Measurements from ENCODE around the gene LAMA2.

The LAMA2 gene

DNA sequence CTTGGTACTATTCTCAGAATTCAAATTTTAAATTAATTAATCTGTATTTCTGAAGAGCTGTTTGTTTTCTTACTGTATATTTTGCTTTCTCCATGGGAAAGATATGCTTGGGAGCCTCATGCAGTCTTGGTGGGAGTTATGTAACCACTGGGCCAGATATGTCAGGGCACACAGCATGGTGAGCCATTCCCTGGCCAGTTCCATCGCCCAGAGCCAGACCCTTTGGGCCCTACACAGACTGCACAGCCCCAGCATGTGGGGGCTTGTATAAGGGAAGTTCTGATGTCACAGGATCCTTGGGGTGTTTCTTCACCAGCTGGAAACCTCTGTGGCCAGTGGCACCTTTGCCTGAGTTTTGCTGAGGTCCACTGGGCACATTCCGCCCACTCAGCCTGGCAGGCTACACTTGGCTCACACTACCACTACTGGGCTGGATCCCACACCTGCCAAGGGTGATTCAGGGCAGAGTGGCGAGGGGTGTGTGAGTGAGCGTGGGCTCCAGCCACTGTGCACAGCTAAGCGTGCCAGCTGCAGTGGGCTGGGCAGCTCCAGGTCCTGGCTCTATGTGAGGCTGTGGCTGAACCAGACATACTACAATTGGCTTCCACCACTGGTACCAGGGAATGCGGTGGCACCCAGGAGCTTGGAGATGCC is 533.5 kb downstream of the LAMA2 start:
- DNase-seq, result no peak

GRCh38 chr6:129417416-129418086 is 534.6 kb downstream of the LAMA2 start:
- no peak for DNase-seq

GRCh38 chr6:129419324-129419723 is 536.4 kb downstream of the LAMA2 start:
- DNase-seq, result no peak

- no peak for DNase-seq
Measured at GRCh38 chr6:129426343-129426742, 543.4 kb downstream of the LAMA2 start.

- no peak for DNase-seq
Measured at GRCh38 chr6:129429956-129430355, 547.0 kb downstream of the LAMA2 start.

DNA sequence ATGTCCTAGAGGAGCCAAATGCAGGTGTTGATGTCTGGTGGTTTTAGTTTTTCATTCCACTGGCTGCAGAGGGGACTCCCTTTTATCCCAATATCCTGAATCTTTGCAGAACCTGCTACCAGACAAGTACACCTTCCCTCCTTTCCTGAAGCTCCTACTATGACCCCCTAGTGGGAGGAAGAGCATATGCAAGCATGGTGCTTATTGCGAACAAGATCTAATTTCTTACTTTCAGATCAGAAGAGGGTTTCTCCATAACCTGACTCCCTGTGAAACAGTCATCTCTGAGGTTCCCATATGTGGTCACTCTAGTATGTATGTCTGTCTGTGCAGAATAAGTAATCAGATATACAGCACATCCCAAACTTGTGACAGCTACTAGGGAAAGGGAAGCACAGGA is 549.8 kb downstream of the LAMA2 start:
- DNase-seq, result no peak

DNA sequence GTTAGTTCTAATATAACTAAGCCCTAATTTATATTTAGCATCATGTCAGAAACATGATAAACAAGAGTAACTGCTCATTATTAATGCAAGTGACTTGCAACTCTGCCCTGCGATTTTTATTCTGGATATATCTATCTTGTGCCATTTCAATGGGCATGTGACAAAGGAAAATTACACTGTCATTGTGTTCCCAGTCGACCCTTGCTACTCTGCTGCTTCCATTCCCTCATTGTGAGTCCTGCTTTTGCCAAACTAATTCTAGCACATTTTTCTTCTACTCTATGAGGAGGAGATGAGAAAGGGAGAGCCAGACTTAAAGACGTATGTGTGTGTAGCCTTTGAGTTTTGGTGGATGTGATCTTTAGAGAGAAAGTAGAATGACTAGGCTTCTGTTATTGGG is 551.2 kb downstream of the LAMA2 start:
- DNase-seq, result no peak

DNA sequence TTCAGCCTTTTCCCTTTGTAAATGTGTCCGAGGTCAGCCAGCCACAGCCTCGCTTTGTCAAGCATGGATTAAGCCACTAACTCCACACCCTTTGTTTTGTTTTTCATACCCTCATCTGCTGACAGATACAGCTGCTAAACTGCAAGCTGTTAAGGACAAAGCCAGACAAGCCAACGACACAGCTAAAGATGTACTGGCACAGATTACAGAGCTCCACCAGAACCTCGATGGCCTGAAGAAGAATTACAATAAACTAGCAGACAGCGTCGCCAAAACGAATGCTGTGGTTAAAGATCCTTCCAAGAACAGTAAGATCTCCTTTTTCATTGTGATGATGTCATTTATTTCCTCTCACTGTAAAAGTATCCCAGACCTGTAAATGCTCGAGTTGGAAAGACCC is 557.8 kb downstream of the LAMA2 start:
- no peak for DNase-seq

DNA sequence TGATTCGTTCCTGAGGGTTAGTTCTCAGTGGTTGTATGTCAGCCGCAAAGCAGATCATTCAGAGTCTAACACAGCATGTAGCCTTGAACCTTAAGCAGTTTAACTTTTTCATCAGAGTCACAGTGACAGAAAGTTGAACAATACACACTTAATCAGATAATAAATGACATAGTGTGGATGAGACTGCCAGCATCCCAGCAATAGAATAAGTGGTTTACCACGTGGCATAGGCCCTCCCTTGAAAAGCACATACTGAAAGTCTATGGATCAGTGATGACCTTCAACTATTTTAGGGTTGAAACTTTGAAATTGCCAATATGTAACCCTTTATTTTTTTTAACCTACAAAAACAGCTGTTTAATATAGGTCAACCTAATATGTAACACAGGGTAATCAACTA is 561.7 kb downstream of the LAMA2 start:
- no peak for DNase-seq

GRCh38 chr6:129446272-129447197 is 563.6 kb downstream of the LAMA2 start:
- DNase-seq, result no peak

- DNase-seq, result no peak
Measured at GRCh38 chr6:129447198-129447565, 564.2 kb downstream of the LAMA2 start.

DNA sequence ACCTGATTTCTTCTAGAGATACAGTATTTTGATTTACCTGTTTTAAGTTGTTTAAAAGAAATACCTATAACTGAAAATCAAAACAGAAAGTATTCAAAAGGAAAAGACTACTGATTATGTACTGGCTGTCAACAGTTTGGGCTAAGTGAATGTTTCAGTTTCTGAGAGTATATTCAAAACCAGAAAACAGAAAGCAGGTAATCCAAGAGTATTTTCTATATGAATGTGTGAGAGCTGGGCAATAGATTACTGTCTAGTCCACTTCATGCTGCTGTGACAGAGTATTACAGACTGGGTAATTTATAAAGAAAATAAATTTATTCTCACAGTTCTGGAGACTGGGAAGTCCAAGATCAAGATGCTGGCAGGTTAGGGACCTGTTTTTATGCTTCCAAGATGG is 566.0 kb downstream of the LAMA2 start:
- DNase-seq, result no peak

- no peak for DNase-seq
Measured at GRCh38 chr6:129451187-129451586, 568.2 kb downstream of the LAMA2 start.

DNA sequence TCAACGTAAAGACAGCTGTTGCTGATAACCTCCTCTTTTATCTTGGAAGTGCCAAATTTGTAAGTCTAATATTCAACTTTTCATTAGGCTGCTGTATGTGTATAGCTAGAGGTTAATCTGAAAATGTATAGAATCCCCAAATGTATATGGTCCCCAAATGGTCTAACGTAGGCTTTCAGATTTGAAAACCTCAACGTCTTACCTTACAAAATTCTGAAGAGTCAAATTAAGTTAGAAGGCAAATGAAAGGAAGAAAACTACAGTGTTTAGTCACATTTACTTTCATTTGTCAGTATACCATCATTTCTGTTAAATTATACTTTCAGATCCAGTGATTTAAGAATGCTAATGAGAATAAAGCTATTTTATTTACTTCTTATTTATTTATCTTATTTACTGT is 570.1 kb downstream of the LAMA2 start:
- no peak for DNase-seq

DNA sequence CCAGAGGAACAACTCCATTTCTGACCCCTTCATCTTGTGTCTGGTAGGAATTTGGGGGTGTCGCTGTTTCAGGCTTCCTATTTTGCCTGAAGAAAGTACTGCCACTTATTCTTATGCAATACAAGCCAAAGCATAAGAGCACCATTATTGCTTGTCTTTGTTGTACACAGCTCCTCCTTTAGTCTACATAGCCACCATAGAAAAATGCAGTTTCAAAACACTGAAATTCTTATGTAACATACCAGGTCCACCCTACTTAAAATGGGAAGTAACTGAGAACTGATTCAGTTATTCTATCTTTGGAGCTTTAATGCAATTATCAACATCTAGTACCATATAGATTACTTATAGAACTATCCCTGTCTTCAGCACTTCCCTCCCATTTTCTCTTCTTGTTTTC is 571.5 kb downstream of the LAMA2 start:
- DNase-seq, result no peak

- no peak for DNase-seq
Measured at GRCh38 chr6:129455126-129455769, 572.3 kb downstream of the LAMA2 start.

GRCh38 chr6:129460221-129460620 is 577.3 kb downstream of the LAMA2 start:
- no peak for DNase-seq

- no peak for DNase-seq
Measured at GRCh38 chr6:129469070-129469662, 586.2 kb downstream of the LAMA2 start.

- DNase-seq, result no peak
Measured at GRCh38 chr6:129472239-129472638, 589.3 kb downstream of the LAMA2 start.

DNA sequence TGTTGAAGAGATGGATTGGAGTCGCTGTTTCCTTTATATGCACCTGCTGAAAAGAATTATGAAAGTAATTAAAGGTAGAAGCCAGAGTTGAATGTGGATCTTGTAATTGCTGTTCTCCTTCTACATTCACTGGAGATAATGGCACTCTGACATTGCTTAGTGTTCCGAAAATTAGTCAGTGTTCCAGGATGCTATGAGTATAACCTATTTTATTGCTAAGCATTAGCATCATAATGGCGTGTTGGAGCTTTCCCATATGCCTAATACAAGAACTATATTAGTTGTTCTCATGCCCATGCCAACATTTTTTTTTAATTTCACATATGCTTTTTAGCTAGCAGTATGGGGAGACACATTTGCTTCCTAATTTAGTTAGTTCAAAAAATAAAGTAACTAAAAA is 590.6 kb downstream of the LAMA2 start:
- DNase-seq, result no peak

DNA sequence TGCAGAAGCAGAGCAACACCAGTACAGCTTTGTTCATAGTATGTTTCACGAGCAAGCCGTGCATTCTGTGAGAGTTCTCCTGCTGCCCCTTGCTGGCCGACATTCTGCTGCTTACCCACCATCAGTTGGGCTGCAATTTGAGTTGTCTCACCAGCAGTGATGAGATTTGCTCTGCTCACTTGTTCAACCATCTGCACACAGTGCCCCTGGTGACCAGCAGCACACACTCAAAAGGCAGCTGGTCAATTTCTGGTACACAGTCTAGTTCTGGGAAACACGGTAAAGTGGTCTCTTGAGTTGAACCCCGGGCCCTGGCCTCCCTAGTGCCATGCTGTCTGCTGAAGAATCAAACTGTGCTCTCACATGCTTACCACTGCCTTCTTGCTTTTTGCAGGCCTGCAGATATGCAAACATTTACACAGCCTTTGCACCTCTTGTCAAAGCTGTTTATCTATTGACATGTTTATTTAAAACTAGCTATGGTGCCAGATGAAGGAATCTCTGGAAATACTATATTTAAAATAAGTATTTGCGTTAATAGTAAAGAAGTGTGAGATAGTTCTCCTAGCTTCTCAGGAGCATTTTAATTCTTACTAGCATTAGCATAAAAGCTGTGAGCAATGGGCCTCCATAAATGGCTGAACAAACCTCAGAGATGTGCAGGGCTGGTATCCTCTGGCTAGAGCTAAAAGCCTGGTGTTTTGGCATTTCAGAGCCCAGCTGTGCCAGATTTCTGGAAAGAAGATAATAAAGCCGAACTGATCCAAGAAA is 592.7 kb downstream of the LAMA2 start:
- DNase-seq, result no peak

GRCh38 chr6:129476248-129476564 is 593.3 kb downstream of the LAMA2 start:
- DNase-seq, result no peak

Data from activated CD4-positive, alpha-beta T cell treated with anti-CD3 and anti-CD28 coated beads, Interleukin-2, amount 50 U/mL, for 4 hours (primary cell).